Muscle of leg (tissue), 11 donors: ENCODE measurements around the gene RASIP1. TPM values are rescaled to one million over a fixed set of nuclear protein-coding genes. Genes with fewer than 3 reads are reported as not detected.
"Not testable (repeated sequence)": the region's sequence is repeated elsewhere in the genome, so short reads cannot be mapped to it uniquely, and the experiment has no call there.

Experiments
- DNase-seq: peaks from one replicate; pipeline ENCODE4 v3.0.0; 2013
- H3K27ac ChIP-seq: one replicate; pipeline ENCODE4 v1.5.1; 2013; ENCODE audit warnings: mild to moderate bottlenecking, low read length, control low read depth
- H3K27me3 ChIP-seq: one replicate; pipeline ENCODE4 v1.6.1; 2013; ENCODE audit warnings: low read length; ENCODE audit not compliant: control insufficient read depth, insufficient read depth
- H3K36me3 ChIP-seq: one replicate; pipeline ENCODE4 v1.6.1; 2013; ENCODE audit warnings: low read length; ENCODE audit not compliant: control insufficient read depth, insufficient read depth
- H3K4me1 ChIP-seq: one replicate; pipeline ENCODE4 v1.6.1; 2013; ENCODE audit warnings: low read length; ENCODE audit not compliant: control insufficient read depth, insufficient read depth
- H3K4me3 ChIP-seq: one replicate; pipeline ENCODE4 v1.5.1; 2013; ENCODE audit warnings: low read length, control low read depth
- H3K9me3 ChIP-seq: replicated peaks from 2 replicates; pipeline ENCODE4 v1.6.1; 2013; ENCODE audit warnings: low read depth, low read length; ENCODE audit not compliant: control insufficient read depth
- WGBS: methylation state at CpG from one replicate; pipeline ENCODE4 v1.1.5; 2013; ENCODE audit warnings: missing lambda C conversion rate; ENCODE audit not compliant: insufficient coverage; 5-methylcytosine and 5-hydroxymethylcytosine counted together
- polyA plus RNA-seq, 8 donors: library from polyadenylated mRNA; unstranded; fragments of 120-200 nt; gene quantifications; one replicate each; pipeline versions ENCODE4 v1.2.1 to v1.2.3, GENCODE V29; 2013; ENCODE audit warnings: inconsistent platforms in 1 of 8, low replicate concordance in 1 of 8; ENCODE audit not compliant: insufficient read length in 8 of 8, insufficient read depth in 1 of 8
- total RNA-seq: library from RNA; stranded (reverse); fragments of 120-200 nt; gene quantifications from one replicate; pipeline ENCODE4 v1.2.4, GENCODE V29; 2013

Gene RASIP1
- total and polyA plus RNA-seq, 9 donors, result 14.1 to 27.7 (median 24.5) TPM

- no peak overlapping the region for H3K27ac ChIP-seq
- no peak for DNase-seq
- H3K4me3 ChIP-seq, result no peak overlapping the region
- no peaks in the 10 kb centered on the region for H3K4me1 ChIP-seq
- 90% methylated on average over 16 of the region's 23 CpGs for WGBS
- H3K27me3 ChIP-seq, result no peaks in the 10 kb centered on the region
- no peaks in the 10 kb centered on the region for H3K9me3 ChIP-seq
- H3K36me3 ChIP-seq, result no peaks in the 10 kb centered on the region
Observed at GRCh38 chr19:48703316-48703715, 37.1 kb downstream of the RASIP1 start.

GRCh38 chr19:48702701-48703100, 37.7 kb downstream of the RASIP1 start:
- H3K27me3 ChIP-seq, result peaks cover 3% of the 10 kb centered on the region
- no peak overlapping the region for H3K4me3 ChIP-seq
- no peak overlapping the region for H3K27ac ChIP-seq
- H3K9me3 ChIP-seq, result no peaks in the 10 kb centered on the region
- no peaks in the 10 kb centered on the region for H3K36me3 ChIP-seq
- DNase-seq, result no peak
- 89% methylated on average over 12 of the region's 13 CpGs for WGBS
- H3K4me1 ChIP-seq, result no peaks in the 10 kb centered on the region

GRCh38 chr19:48698046-48698445, 42.4 kb downstream of the RASIP1 start:
- no CpG with 5 or more reads among the region's 4 CpGs for WGBS
- Histone ChIP-seq H3K27me3 (peaks cover 24% of the 10 kb centered on the region), H3K27ac (no peak overlapping the region), H3K36me3 (no peaks in the 10 kb centered on the region), H3K4me1 (peaks cover 12% of the 10 kb centered on the region), H3K4me3 (no peak overlapping the region), H3K9me3 (no peaks in the 10 kb centered on the region)
- DNase-seq, result no peak

- Histone ChIP-seq H3K27ac (no peak overlapping the region), H3K4me3 (no peak overlapping the region)
- WGBS, result 4% methylated on average over 25 of the region's 34 CpGs
Observed at GRCh38 chr19:48696353-48697010, 43.9 kb downstream of the RASIP1 start.

GRCh38 chr19:48695743-48696352, 44.6 kb downstream of the RASIP1 start, which contains the start of gene FUT2:
FUT2 (plus strand) TSS chr19:48695971; CDS start chr19:48702957, 6,986 bp downstream.
- no peaks in the 10 kb centered on the region for H3K36me3 ChIP-seq
- no peaks in the 10 kb centered on the region for H3K9me3 ChIP-seq
- no peak for DNase-seq
- no peak within 1 kb of the TSS for H3K27ac ChIP-seq
- peaks cover 24% of the 10 kb centered on the region for H3K27me3 ChIP-seq
- peaks cover 12% of the 10 kb centered on the region for H3K4me1 ChIP-seq
- no peak within 1 kb of the TSS for H3K4me3 ChIP-seq
- 12% methylated on average over 5 of the region's 16 CpGs for WGBS

More at GRCh38 chr19:48696353-48697010, 43.9 kb downstream of the RASIP1 start:
- no peak for DNase-seq
- Histone ChIP-seq H3K27me3 (peaks cover 24% of the 10 kb centered on the region), H3K4me1 (peaks cover 12% of the 10 kb centered on the region), H3K36me3 (no peaks in the 10 kb centered on the region), H3K9me3 (no peaks in the 10 kb centered on the region)

GRCh38 chr19:48693629-48694028, 46.8 kb downstream of the RASIP1 start:
- not testable (repeated sequence) for H3K36me3 ChIP-seq, DNase-seq, H3K4me3 ChIP-seq, H3K27ac ChIP-seq, H3K9me3 ChIP-seq
- 71% methylated on average over 7 of the region's 9 CpGs for WGBS
- Histone ChIP-seq H3K27me3 (peaks cover 24% of the 10 kb centered on the region), H3K4me1 (peaks cover 12% of the 10 kb centered on the region)

- no peaks in the 10 kb centered on the region for H3K27me3 ChIP-seq
- no peak overlapping the region for H3K27ac ChIP-seq
- H3K9me3 ChIP-seq, result no peaks in the 10 kb centered on the region
- H3K4me3 ChIP-seq, result no peak overlapping the region
- H3K36me3 ChIP-seq, result no peaks in the 10 kb centered on the region
- H3K4me1 ChIP-seq, result no peaks in the 10 kb centered on the region
- DNase-seq, result peak; percentile 37
- 38% methylated on average over 1 of the region's 7 CpGs for WGBS
Observed at GRCh38 chr19:48689449-48689848, 51.0 kb downstream of the RASIP1 start.

- no peaks in the 10 kb centered on the region for H3K9me3 ChIP-seq
- H3K4me1 ChIP-seq, result no peaks in the 10 kb centered on the region
- 84% methylated on average over 3 of the region's 3 CpGs for WGBS
- H3K27ac ChIP-seq, result no peak overlapping the region
- no peaks in the 10 kb centered on the region for H3K27me3 ChIP-seq
- H3K36me3 ChIP-seq, result no peaks in the 10 kb centered on the region
- H3K4me3 ChIP-seq, result no peak overlapping the region
- no peak for DNase-seq
Observed at GRCh38 chr19:48687776-48688175, 52.6 kb downstream of the RASIP1 start.

GRCh38 chr19:48686637-48687036, 53.8 kb downstream of the RASIP1 start:
- H3K4me3 ChIP-seq, H3K36me3 ChIP-seq, H3K9me3 ChIP-seq, H3K27me3 ChIP-seq, DNase-seq, H3K4me1 ChIP-seq, H3K27ac ChIP-seq: not testable (repeated sequence)
- WGBS, result 90% methylated on average over 4 of the region's 7 CpGs

GRCh38 chr19:48686088-48686487, 54.3 kb downstream of the RASIP1 start:
- no peaks in the 10 kb centered on the region for H3K36me3 ChIP-seq
- H3K27me3 ChIP-seq, result no peaks in the 10 kb centered on the region
- WGBS, result 57% methylated on average over 1 of the region's 3 CpGs
- H3K27ac ChIP-seq, result no peak overlapping the region
- H3K4me1 ChIP-seq, result peaks cover 2% of the 10 kb centered on the region
- H3K9me3 ChIP-seq, result no peaks in the 10 kb centered on the region
- no peak for DNase-seq
- no peak overlapping the region for H3K4me3 ChIP-seq
